VCaP (cell line): ENCODE results near the gene PCMT1.
A peak's percentile ranks its signal among the peaks of the same experiment; 100 is the strongest.

Source experiments
- H3K27ac ChIP-seq: fragments of 450-650 bp; 2 replicates; pipeline ENCODE4 v1.5.1; 2017
- CTCF ChIP-seq: fragments of 450-650 bp; conservative IDR thresholded peaks from 2 replicates; pipeline ENCODE4 v1.5.1; 2017; ENCODE audit warnings: mild to moderate bottlenecking, moderate library complexity

The PCMT1 gene

GRCh38 chr6:149783551-149783950 lies 34.0 kb downstream of the PCMT1 start:
- TF ChIP-seq CTCF, result no peak
- no peak overlapping the region for H3K27ac ChIP-seq

- TF ChIP-seq CTCF, result no peak
- H3K27ac ChIP-seq, result no peak overlapping the region
Measured at GRCh38 chr6:149806127-149806526, 56.6 kb downstream of the PCMT1 start.

GRCh38 chr6:149809798-149810197 lies 60.3 kb downstream of the PCMT1 start:
- no peak overlapping the region for H3K27ac ChIP-seq
- no peak for TF ChIP-seq CTCF

- no peak for TF ChIP-seq CTCF
- H3K27ac ChIP-seq, result no peak overlapping the region
Measured at GRCh38 chr6:149813351-149813750, 63.8 kb downstream of the PCMT1 start.

GRCh38 chr6:149815788-149816187 lies 66.2 kb downstream of the PCMT1 start:
- no peak for TF ChIP-seq CTCF
- H3K27ac ChIP-seq, result no peak overlapping the region

DNA sequence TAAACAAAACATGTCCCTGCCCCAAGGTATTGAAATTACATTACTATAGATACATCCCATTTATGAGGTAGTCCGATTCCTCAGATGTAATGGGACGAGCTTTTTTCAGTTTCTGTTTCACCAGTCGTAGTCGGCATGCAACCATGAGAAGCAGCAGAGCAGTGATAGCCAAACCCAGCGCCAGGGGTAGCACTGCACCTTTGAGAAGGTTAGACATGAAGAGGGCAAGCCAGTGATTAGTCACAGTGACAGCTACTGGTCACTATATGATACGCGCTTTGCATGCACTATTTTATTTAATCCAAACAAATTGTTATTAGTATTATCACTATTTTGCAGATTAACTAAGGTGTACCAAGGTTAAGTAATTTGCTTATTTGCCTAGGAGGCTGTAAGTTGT lies 71.0 kb downstream of the PCMT1 start:
- TF ChIP-seq CTCF, result peak; percentile 53
- H3K27ac ChIP-seq, result no peak overlapping the region

GRCh38 chr6:149821492-149821891 lies 72.0 kb downstream of the PCMT1 start:
- no peak overlapping the region for H3K27ac ChIP-seq
- no peak for TF ChIP-seq CTCF

GRCh38 chr6:149823013-149823412 lies 73.5 kb downstream of the PCMT1 start:
- no peak overlapping the region for H3K27ac ChIP-seq
- TF ChIP-seq CTCF, result no peak
